SK-N-SH (cell line): ENCODE measurements around the gene DCAF5.
"Not testable (repeated sequence)": the region's sequence is repeated elsewhere in the genome, so short reads cannot be mapped to it uniquely, and the experiment has no call there.

Experiments used
- EP300 ChIP-seq, 2 experiments: IDR thresholded peaks; 2 replicates each; pipeline versions ENCODE4 v1.4.0 to v1.6.1; 2012; ENCODE audit warnings: borderline replicate concordance in 1 of 2, low read depth in 1 of 2, low read length in 1 of 2
- GABPA ChIP-seq: IDR thresholded peaks from 2 replicates; pipeline ENCODE4 v1.4.0; 2012; ENCODE audit warnings: low read depth, mild to moderate bottlenecking
- MEF2A ChIP-seq: IDR thresholded peaks from 2 replicates; pipeline ENCODE4 v1.4.0; 2012; ENCODE audit warnings: low read depth, borderline replicate concordance
- POLR2AphosphoS5 ChIP-seq: IDR thresholded peaks from 2 replicates; pipeline ENCODE4 v1.6.1; 2012; ENCODE audit warnings: low read depth, low read length
- RAD21 ChIP-seq: IDR thresholded peaks from 2 replicates; pipeline ENCODE4 v1.6.1; 2012; ENCODE audit warnings: mild to moderate bottlenecking, low read length
- SMC3 ChIP-seq: IDR thresholded peaks from 2 replicates; pipeline ENCODE4 v1.6.1; 2012; ENCODE audit warnings: low read depth, low read length, improper control_type of control experiment
- TEAD4 ChIP-seq: IDR thresholded peaks from 2 replicates; pipeline ENCODE4 v1.4.0; 2012; ENCODE audit warnings: mild to moderate bottlenecking, borderline replicate concordance; ENCODE audit not compliant: insufficient read depth
- YY1 ChIP-seq: IDR thresholded peaks from 2 replicates; pipeline ENCODE4 v1.4.0; 2012; ENCODE audit warnings: low read depth, mild to moderate bottlenecking
- TF ChIP-seq, protein P1 (sequence below): fragments of 200-600 bp; sonication (generic); IDR thresholded peaks from 2 replicates; pipeline ENCODE4 v1.6.1; 2017; ENCODE audit warnings: antibody characterized with exemption, mild to moderate bottlenecking, moderate library complexity
- TF ChIP-seq, protein P2 (sequence below): IDR thresholded peaks from 2 replicates; pipeline ENCODE4 v1.4.0; 2012; ENCODE audit warnings: low read depth, borderline replicate concordance

DNA sequence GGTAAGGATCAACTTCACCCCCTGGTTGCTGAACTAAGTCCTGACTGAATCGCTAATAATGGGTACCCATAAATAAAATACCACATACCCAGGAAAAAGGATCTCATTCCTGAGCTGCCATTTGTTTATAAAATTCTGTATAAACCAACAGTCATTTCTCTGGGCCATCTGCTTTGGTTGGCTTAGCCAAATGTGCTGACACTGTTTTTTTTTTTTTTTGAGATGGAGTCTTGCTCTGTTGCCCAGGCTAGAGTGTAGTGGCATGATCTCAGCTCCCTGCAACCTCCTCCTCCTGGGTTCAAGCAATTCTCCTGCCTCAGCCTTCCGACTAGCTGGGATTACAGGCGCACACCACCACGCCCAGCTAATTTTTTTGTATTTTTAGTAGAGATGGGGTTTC is 87.0 kb downstream of the DCAF5 start:
- TF ChIP-seq, protein P1, sequence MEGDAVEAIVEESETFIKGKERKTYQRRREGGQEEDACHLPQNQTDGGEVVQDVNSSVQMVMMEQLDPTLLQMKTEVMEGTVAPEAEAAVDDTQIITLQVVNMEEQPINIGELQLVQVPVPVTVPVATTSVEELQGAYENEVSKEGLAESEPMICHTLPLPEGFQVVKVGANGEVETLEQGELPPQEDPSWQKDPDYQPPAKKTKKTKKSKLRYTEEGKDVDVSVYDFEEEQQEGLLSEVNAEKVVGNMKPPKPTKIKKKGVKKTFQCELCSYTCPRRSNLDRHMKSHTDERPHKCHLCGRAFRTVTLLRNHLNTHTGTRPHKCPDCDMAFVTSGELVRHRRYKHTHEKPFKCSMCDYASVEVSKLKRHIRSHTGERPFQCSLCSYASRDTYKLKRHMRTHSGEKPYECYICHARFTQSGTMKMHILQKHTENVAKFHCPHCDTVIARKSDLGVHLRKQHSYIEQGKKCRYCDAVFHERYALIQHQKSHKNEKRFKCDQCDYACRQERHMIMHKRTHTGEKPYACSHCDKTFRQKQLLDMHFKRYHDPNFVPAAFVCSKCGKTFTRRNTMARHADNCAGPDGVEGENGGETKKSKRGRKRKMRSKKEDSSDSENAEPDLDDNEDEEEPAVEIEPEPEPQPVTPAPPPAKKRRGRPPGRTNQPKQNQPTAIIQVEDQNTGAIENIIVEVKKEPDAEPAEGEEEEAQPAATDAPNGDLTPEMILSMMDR = not testable (repeated sequence)
- not testable (repeated sequence) for TF ChIP-seq RAD21; TEAD4; MEF2A; GABPA; EP300 (IDR thresholded peaks at IDR 0.05; ENCODE audit: borderline replicate concordance in 1 of 2, low read depth in 1 of 2, low read length in 1 of 2); POLR2AphosphoS5; SMC3; YY1
- TF ChIP-seq, protein P2, sequence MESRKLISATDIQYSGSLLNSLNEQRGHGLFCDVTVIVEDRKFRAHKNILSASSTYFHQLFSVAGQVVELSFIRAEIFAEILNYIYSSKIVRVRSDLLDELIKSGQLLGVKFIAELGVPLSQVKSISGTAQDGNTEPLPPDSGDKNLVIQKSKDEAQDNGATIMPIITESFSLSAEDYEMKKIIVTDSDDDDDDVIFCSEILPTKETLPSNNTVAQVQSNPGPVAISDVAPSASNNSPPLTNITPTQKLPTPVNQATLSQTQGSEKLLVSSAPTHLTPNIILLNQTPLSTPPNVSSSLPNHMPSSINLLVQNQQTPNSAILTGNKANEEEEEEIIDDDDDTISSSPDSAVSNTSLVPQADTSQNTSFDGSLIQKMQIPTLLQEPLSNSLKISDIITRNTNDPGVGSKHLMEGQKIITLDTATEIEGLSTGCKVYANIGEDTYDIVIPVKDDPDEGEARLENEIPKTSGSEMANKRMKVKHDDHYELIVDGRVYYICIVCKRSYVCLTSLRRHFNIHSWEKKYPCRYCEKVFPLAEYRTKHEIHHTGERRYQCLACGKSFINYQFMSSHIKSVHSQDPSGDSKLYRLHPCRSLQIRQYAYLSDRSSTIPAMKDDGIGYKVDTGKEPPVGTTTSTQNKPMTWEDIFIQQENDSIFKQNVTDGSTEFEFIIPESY = not testable (repeated sequence)
